Fibroblast of skin of abdomen (primary cell): ENCODE data around the gene CCDC120.
A peak's percentile ranks its signal among the peaks of the same experiment; 100 is the strongest.

Source experiments
- DNase-seq: peaks from one replicate; pipeline ENCODE4 v3.0.0-alpha.2; 2013

Gene CCDC120

DNA sequence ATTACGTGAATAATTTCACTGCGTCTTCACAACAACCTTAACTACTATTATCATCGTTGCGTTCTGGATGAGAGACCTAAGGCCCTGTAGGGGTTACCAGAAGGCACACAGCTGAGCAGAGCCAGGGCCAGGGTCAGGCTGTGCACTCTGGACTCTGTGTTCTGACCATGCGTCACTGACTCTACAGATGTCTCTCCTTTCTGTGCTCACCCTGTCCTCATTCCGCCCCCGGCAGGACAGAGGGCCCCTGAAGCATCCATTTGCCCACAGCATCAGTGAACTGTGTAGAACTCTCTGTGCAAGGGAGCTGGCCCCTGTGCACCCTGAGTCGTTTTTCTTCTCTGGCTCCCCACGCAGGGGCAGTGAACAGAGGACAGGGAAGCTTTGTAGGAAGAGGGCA lies 43.4 kb downstream of the CCDC120 start:
- no peak for DNase-seq

- no peak for DNase-seq
These were observed 44.8 kb downstream of the CCDC120 start for GRCh38 chrX:49103637-49104036.

DNA sequence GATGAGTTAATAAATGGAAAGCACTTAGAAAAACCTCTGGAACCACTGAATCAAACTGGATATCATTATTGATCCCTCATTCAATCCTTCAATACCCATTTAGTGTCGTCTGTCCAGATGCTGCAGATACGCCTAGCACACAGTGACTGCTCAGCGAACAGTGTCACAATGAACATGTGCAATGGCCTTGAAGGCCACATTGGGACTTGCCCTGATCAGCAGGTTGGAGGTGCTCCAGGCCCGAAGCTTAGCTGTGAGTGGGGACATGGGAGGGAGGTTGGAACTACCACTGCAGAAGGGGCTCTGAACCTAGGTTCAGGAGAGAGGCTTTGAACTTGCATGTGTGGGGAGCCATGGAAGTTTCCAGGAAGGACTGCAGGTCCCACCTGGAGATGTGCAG lies 47.5 kb downstream of the CCDC120 start:
- no peak for DNase-seq

DNA sequence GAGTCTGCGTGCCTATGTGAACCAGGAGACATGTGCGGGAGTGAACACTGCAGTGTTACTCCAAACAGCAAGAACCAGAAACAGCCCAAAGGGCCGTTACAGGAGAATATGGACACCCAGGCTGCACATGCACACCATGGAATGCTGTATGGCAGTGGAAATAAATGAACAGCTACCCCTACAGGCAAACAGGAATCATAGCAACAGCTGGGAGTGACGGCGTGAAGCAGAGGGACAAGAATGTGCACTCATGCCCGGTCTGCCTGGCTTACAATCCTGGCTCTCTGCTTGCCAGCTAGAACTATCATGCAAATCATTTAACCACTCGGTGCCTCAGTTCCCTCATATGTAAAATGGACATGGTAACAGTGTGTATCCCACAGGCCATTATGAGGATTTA lies 48.1 kb downstream of the CCDC120 start:
- peak; percentile 20 for DNase-seq

GRCh38 chrX:49108641-49109040 lies 49.8 kb downstream of the CCDC120 start:
- DNase-seq: no peak

- DNase-seq: no peak
These were observed 51.6 kb downstream of the CCDC120 start for GRCh38 chrX:49110417-49110816.

DNA sequence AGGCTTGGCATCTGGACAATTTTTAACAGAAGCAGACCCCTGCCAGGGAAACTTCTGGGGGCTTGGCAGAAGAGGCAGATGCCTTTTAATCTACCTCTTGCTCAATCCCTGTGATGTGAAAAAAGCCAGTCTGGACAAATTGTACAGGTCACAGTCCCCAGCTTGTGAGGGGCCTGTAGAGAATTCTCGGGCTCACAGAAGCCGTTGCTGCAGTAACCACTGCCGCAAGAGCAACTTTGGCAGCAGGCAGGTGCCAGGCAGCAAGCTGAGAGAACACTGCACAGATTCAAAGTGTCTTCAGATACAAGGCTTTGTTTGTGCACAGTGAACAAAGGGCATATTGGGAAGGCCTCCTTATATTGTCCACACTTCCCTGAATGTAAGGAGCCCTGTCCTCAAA lies 53.0 kb downstream of the CCDC120 start:
- no peak for DNase-seq

GRCh38 chrX:49116076-49116475 lies 57.3 kb downstream of the CCDC120 start:
- no peak for DNase-seq

DNA sequence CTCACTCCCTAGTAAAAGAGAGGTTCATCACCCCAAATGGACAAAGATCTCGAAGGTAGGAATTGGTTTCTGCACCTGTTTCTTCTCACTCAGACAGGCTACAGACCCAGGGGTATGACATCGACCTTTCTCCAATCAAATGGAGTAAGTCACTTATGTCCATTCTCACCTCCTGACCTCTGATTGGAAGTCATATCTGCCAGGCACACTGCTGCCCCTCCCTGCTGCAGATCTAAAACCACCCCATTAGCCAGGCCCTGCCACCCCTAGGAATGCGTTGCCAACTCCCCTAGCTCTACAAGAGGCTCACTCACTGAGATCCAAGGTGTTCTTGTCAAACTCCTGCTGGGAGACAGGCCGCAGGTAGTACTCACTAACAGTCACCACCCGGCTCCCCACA lies 57.9 kb downstream of the CCDC120 start:
- DNase-seq: no peak

DNA sequence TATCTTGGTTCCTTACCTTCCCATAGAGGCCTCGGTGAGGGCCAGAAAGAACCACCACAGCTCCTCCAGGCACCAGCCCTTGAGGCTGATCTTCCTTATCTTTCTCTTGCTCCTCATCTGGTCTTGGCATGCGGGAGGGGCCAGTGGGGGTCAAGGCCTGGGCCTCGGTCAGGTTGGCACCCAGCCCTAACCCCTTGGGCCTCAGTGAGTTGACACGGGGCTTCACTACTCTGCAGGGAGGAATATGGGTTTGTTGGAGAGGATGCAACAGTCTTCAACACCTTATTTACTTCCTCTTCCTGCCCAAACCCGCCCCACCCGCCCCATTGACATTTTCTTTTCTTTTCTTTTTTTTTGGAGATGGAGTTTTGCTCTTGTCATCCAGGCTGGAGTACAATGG lies 58.8 kb downstream of the CCDC120 start:
- no peak for DNase-seq
